ENCODE measurements around the gene DNAJC3. TPM values are rescaled to one million over a fixed set of nuclear protein-coding genes. Genes with fewer than 3 reads are reported as not detected.
"Not testable (repeated sequence)": the region's sequence is repeated elsewhere in the genome, so short reads cannot be mapped to it uniquely, and the experiment has no call there.

DNAJC3 gene
- total RNA-seq, 1 donor from 2014 or later, result 27.9 TPM

DNA sequence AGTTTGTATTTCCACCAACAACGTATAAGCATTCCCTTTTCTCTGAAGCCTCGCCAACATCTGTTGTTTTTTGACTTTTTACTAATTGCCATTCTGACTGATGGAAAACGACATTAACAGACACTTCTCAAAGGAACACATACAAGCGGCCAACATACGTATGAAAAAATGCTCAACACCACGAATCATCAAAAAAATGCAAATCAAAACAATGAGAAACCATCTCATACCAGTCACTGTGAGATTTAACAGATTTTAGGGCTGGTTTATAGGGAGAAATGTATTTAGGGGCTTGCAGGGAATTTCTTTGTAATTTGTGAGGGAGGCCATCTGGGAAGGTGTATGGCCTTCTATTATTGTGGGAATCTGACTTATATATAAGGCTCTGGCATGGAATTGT is 29.6 kb upstream of the DNAJC3 start:
- Mint-ChIP-seq H3K27me3 (ENCODE audit: insufficient read depth) (peaks cover 41% of the 10 kb centered on the region), H3K36me3 (ENCODE audit: low read depth) (no peaks in the 10 kb centered on the region), H3K4me3 (no peak overlapping the region), H3K9me3 (no peaks in the 10 kb centered on the region), H3K27ac (no peak overlapping the region), H3K4me1 (ENCODE audit: low read depth) (peaks cover 8% of the 10 kb centered on the region)
- intact Hi-C loops (cut with micrococcal nuclease), result loop anchor here (10.0 kb wide), 1 partner anchor 943 kb away; no protein-coding TSS in a partner anchor
- DNase-seq (ENCODE audit: low spot score), result no peak

GRCh38 chr13:95650696-95651095 is 26.2 kb upstream of the DNAJC3 start:
- Mint-ChIP-seq H3K4me1 (ENCODE audit: low read depth) (no peaks in the 10 kb centered on the region), H3K36me3 (ENCODE audit: low read depth) (no peaks in the 10 kb centered on the region), H3K4me3 (no peak overlapping the region), H3K27me3 (ENCODE audit: insufficient read depth) (peaks cover 23% of the 10 kb centered on the region), H3K27ac (no peak overlapping the region), H3K9me3 (no peaks in the 10 kb centered on the region)
- intact Hi-C loops (cut with micrococcal nuclease), result no loop called here
- DNase-seq (ENCODE audit: low spot score), result no peak

- intact Hi-C loops (cut with micrococcal nuclease), result no loop called here
- Mint-ChIP-seq H3K36me3 (ENCODE audit: low read depth) (no peaks in the 10 kb centered on the region), H3K27ac (no peak overlapping the region), H3K27me3 (ENCODE audit: insufficient read depth) (peaks cover 14% of the 10 kb centered on the region), H3K4me1 (ENCODE audit: low read depth) (no peaks in the 10 kb centered on the region), H3K4me3 (no peak overlapping the region), H3K9me3 (no peaks in the 10 kb centered on the region)
- no peak for DNase-seq (ENCODE audit: low spot score)
These were observed 24.6 kb upstream of the DNAJC3 start for GRCh38 chr13:95652244-95652764.

GRCh38 chr13:95652821-95653220 is 24.1 kb upstream of the DNAJC3 start:
- DNase-seq (ENCODE audit: low spot score), result no peak
- H3K9me3 Mint-ChIP-seq, result no peaks in the 10 kb centered on the region
- peaks cover 14% of the 10 kb centered on the region for H3K27me3 Mint-ChIP-seq (ENCODE audit: insufficient read depth)
- H3K27ac Mint-ChIP-seq, result no peak overlapping the region
- H3K36me3 Mint-ChIP-seq (ENCODE audit: low read depth), result no peaks in the 10 kb centered on the region
- no peak overlapping the region for H3K4me3 Mint-ChIP-seq
- no peaks in the 10 kb centered on the region for H3K4me1 Mint-ChIP-seq (ENCODE audit: low read depth)
- intact Hi-C loops (cut with micrococcal nuclease), result no loop called here

DNA sequence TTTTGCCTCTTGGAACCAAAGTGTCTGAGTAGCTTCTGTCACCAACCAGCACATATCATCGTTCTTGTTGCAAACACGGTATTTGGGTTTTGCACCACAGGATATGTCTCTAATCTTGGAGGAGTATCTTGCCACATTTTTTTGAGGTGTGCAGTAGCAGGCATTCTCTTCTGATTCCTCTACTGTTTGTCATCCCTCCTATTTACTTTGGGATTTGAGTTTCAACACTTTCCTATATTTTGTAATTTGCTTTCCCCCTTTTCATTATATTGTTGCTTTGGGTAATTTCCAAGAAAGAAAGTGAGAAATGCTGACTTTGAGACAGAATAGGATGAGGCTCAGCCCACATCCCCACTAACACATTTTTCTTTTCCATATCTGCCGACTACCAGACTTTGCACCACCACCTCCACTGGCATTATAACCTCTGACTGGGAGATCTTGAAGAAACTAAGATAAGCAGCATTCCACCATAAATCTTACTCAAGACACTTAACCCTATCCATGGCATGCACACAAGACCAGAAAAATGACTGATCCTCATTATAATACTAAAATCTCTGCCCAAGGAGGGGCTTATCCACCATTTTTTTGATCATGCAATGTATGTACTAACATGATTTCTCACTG is 20.4 kb upstream of the DNAJC3 start:
- no peak overlapping the region for H3K4me3 Mint-ChIP-seq
- no peak for DNase-seq (ENCODE audit: low spot score)
- H3K27ac Mint-ChIP-seq, result no peak overlapping the region
- peaks cover 4% of the 10 kb centered on the region for H3K9me3 Mint-ChIP-seq
- peaks cover 10% of the 10 kb centered on the region for H3K27me3 Mint-ChIP-seq (ENCODE audit: insufficient read depth)
- intact Hi-C loops (cut with micrococcal nuclease), result no loop called here
- no peaks in the 10 kb centered on the region for H3K36me3 Mint-ChIP-seq (ENCODE audit: low read depth)
- H3K4me1 Mint-ChIP-seq (ENCODE audit: low read depth), result no peaks in the 10 kb centered on the region

- intact Hi-C loops (cut with micrococcal nuclease), result no loop called here
- H3K27ac Mint-ChIP-seq, result no peak overlapping the region
- no peaks in the 10 kb centered on the region for H3K36me3 Mint-ChIP-seq (ENCODE audit: low read depth)
- H3K4me3 Mint-ChIP-seq, result no peak overlapping the region
- peaks cover 8% of the 10 kb centered on the region for H3K9me3 Mint-ChIP-seq
- H3K4me1 Mint-ChIP-seq (ENCODE audit: low read depth), result no peaks in the 10 kb centered on the region
- DNase-seq (ENCODE audit: low spot score), result no peak
- peaks cover 17% of the 10 kb centered on the region for H3K27me3 Mint-ChIP-seq (ENCODE audit: insufficient read depth)
These were observed 17.4 kb upstream of the DNAJC3 start for GRCh38 chr13:95659500-95659899.

- no peak for DNase-seq (ENCODE audit: low spot score)
- Mint-ChIP-seq H3K4me1 (ENCODE audit: low read depth) (no peaks in the 10 kb centered on the region), H3K27ac (no peak overlapping the region), H3K36me3 (ENCODE audit: low read depth) (no peaks in the 10 kb centered on the region), H3K4me3 (no peak overlapping the region), H3K9me3 (peaks cover 21% of the 10 kb centered on the region), H3K27me3 (ENCODE audit: insufficient read depth) (peaks cover 21% of the 10 kb centered on the region)
- intact Hi-C loops (cut with micrococcal nuclease), result loop anchor here (1.0 kb wide), 4 partner anchors 15 to 173 kb away; no protein-coding TSS in a partner anchor
These were observed 15.9 kb upstream of the DNAJC3 start for GRCh38 chr13:95660981-95661581.

DNA sequence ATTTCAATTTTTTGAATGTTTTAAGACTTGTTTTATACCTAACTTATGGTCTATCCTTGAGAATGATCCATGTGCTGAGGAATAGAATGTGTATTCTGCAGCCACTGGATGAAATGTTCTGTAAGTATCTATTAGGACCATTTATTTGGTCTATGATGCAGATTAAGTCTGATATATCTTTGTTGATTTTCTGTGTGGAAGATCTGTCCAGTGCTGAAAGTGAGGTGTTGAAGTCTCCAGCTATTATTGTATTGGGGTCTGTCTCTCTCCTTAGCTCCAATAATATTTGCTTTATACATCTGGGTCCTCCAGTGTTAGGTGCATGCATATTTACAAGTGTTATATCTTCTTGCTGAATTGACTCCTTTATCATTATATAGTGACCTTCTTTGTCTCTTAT is 9.7 kb upstream of the DNAJC3 start:
- Mint-ChIP-seq H3K9me3 (peaks cover 61% of the 10 kb centered on the region), H3K27me3 (ENCODE audit: insufficient read depth) (peaks cover 15% of the 10 kb centered on the region)
- DNase-seq (ENCODE audit: low spot score); H3K4me3 Mint-ChIP-seq; H3K27ac Mint-ChIP-seq; intact Hi-C loops (cut with micrococcal nuclease); H3K36me3 Mint-ChIP-seq (ENCODE audit: low read depth); H3K4me1 Mint-ChIP-seq (ENCODE audit: low read depth): not testable (repeated sequence)

DNA sequence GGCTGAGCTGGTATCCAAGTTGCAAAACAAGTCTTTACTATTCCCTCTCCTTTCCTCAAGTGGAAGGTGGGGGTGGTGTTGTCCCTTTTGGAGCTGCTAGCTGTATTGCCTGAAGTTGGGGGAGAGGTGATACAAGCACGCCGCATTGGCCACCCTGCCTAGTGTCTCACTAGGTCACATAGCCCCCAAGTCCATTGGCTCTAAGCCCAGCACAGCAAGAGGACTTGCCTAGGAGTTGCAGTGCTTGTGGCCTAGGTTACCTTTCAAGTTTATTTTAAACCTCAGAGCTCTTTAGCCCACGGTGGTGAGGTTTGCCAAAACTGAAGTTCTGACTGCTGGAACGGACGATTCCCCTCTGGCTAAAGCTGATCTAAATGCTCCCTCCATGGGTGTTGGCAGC is 5.3 kb upstream of the DNAJC3 start:
- no peak overlapping the region for H3K27ac Mint-ChIP-seq
- peaks cover 10% of the 10 kb centered on the region for H3K36me3 Mint-ChIP-seq (ENCODE audit: low read depth)
- DNase-seq (ENCODE audit: low spot score), result no peak
- H3K9me3 Mint-ChIP-seq, result peaks cover 40% of the 10 kb centered on the region
- H3K4me3 Mint-ChIP-seq, result no peak overlapping the region
- intact Hi-C loops (cut with micrococcal nuclease), result no loop called here
- peaks cover 18% of the 10 kb centered on the region for H3K4me1 Mint-ChIP-seq (ENCODE audit: low read depth)
- peaks cover 3% of the 10 kb centered on the region for H3K27me3 Mint-ChIP-seq (ENCODE audit: insufficient read depth)

- H3K4me1 Mint-ChIP-seq (ENCODE audit: low read depth), result peaks cover 45% of the 10 kb centered on the region
- peak overlapping the region; percentile 93 for H3K4me3 Mint-ChIP-seq
- intact Hi-C loops (cut with micrococcal nuclease), result loop anchor here (1.0 to 5.0 kb wide), 11 partner anchors 15 to 1756 kb away; partner anchors contain the start of genes ABCC4 and TGDS
- peaks cover 12% of the 10 kb centered on the region for H3K36me3 Mint-ChIP-seq (ENCODE audit: low read depth)
- no peak for DNase-seq (ENCODE audit: low spot score)
- peaks cover 3% of the 10 kb centered on the region for H3K27me3 Mint-ChIP-seq (ENCODE audit: insufficient read depth)
- peak overlapping the region; percentile 86 for H3K27ac Mint-ChIP-seq
- peaks cover 4% of the 10 kb centered on the region for H3K9me3 Mint-ChIP-seq
These were observed 706 bp upstream of the DNAJC3 start for GRCh38 chr13:95676105-95676761.

DNA sequence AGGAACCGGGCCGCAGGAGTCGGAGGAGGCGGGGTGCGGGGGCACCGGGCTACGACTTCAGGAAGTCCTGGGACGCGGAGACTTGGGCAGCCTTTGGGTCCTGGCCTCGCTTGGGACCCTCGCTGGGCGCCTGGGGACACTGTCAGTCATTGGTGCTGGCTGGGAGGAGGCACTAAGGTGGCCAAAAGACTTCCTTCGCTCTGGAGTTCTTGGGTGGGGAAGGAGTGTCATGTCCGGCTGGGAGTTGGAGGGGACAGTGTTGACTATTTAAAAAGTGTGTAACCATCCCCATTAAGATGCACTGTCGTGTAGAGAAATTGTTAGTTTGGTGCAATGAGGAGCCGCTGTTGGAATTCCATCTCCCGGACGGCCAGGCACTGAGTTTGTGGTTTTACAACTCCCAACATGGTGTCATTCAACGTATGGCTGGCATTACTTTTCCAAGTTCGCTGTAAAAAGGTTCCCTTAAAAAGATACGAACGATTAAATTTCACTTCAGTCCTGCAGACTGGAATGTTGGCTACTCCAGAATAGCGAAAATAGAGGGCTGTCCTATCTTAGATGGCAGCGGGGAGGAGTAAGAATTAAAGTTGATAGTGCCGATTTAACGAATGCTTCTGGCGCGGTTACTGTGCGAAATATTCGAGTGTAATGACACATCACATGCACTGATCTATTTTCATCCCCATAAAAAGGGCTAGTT is 776 bp downstream of the DNAJC3 start:
- Mint-ChIP-seq H3K27me3 (ENCODE audit: insufficient read depth) (peaks cover 3% of the 10 kb centered on the region), H3K4me1 (ENCODE audit: low read depth) (peaks cover 58% of the 10 kb centered on the region), H3K36me3 (ENCODE audit: low read depth) (peaks cover 17% of the 10 kb centered on the region), H3K27ac (peak overlapping the region; percentile 82), H3K4me3 (peak overlapping the region; percentile 93), H3K9me3 (no peaks in the 10 kb centered on the region)
- DNase-seq (ENCODE audit: low spot score), result no peak
- intact Hi-C loops (cut with micrococcal nuclease), result loop anchor here (1.0 to 5.0 kb wide), 8 partner anchors 12 to 1331 kb away; partner anchors contain the start of genes ABCC4 and TGDS

- Mint-ChIP-seq H3K27ac (peak overlapping the region; percentile 53), H3K4me3 (peak overlapping the region; percentile 93), H3K4me1 (ENCODE audit: low read depth) (peaks cover 64% of the 10 kb centered on the region), H3K36me3 (ENCODE audit: low read depth) (peaks cover 12% of the 10 kb centered on the region), H3K9me3 (no peaks in the 10 kb centered on the region), H3K27me3 (ENCODE audit: insufficient read depth) (no peaks in the 10 kb centered on the region)
- DNase-seq (ENCODE audit: low spot score), result no peak
- intact Hi-C loops (cut with micrococcal nuclease), result loop anchor here (2.0 to 5.0 kb wide), 6 partner anchors 108 to 1332 kb away; partner anchors contain the start of genes ABCC4 and TGDS
These were observed 2.0 kb downstream of the DNAJC3 start for GRCh38 chr13:95678967-95679366.
